Esophagus muscularis mucosa (tissue), 4 donors: Measurements from ENCODE around the gene RMRP. TPM values are rescaled to one million over a fixed set of nuclear protein-coding genes. Genes with fewer than 3 reads are reported as not detected.

Experiments
- DNase-seq: peaks from one replicate; pipeline ENCODE4 v3.0.0-alpha.2; 2017; ENCODE audit errors: extremely low spot score
- H3K27ac ChIP-seq, 4 donors: fragments of 200-600 bp; sonication (generic); replicated peaks in 1 of 4; 1 replicate in 3 of 4; 2 replicates in 1 of 4; pipeline ENCODE4 v1.5.1; 2016 to 2019; ENCODE audit warnings: mild to moderate bottlenecking in 1 of 4
- H3K27me3 ChIP-seq, 4 donors: fragments of 200-600 bp; sonication (generic); one replicate each; pipeline versions ENCODE4 v1.5.1 to v1.6.0; 2016 to 2019
- H3K36me3 ChIP-seq, 4 donors: fragments of 200-600 bp; sonication (generic); one replicate each; pipeline ENCODE4 v1.5.1; 2016 to 2019
- H3K4me1 ChIP-seq, 4 donors: fragments of 200-600 bp; sonication (generic); one replicate each; pipeline ENCODE4 v1.5.1; 2016 to 2019
- H3K4me3 ChIP-seq, 4 donors: fragments of 200-600 bp; sonication (generic); 1 replicate in 2 of 4; 2 replicates in 2 of 4; pipeline ENCODE4 v1.5.1; 2016 to 2019; ENCODE audit warnings: mild to moderate bottlenecking in 4 of 4, moderate library complexity in 1 of 4
- H3K9me3 ChIP-seq, 4 donors: fragments of 200-600 bp; sonication (generic); 1 replicate in 3 of 4; 2 replicates in 1 of 4; pipeline ENCODE4 v1.5.1; 2016 to 2019
- CTCF ChIP-seq, 3 experiments: fragments of 200-600 bp in 2 of 3; fragments of 450-650 bp in 1 of 3; sonication (generic) in 2 of 3; IDR thresholded peaks; one replicate each; pipeline ENCODE4 v1.5.1; 2017 to 2019; ENCODE audit warnings: antibody characterized with exemption in 3 of 3, mild to moderate bottlenecking in 2 of 3, moderate library complexity in 1 of 3
- EP300 ChIP-seq: sonication (generic); formaldehyde crosslinking; IDR thresholded peaks from one replicate; pipeline ENCODE4 v1.6.1; 2017; ENCODE audit warnings: antibody characterized with exemption
- POLR2A ChIP-seq: fragments of 450-650 bp; IDR thresholded peaks from one replicate; pipeline ENCODE4 v1.6.1; 2017; ENCODE audit warnings: antibody characterized with exemption, moderate library complexity, mild to moderate bottlenecking, low read depth
- POLR2AphosphoS5 ChIP-seq, 2 donors: sonication (generic); formaldehyde crosslinking; IDR thresholded peaks; one replicate each; pipeline ENCODE4 v1.6.1; 2017; ENCODE audit warnings: antibody characterized with exemption in 2 of 2
- WGBS: methylation state at CpG from one replicate; pipeline ENCODE4 v1.1.5; 2018; 5-methylcytosine and 5-hydroxymethylcytosine counted together
- intact Hi-C: fragments of 100-400 bp; cut with DNase I; formaldehyde crosslinking; loops from one replicate; pipeline ENCODE4 v1.15.1; 2023
- total RNA-seq, 4 donors: library from RNA; depleted of rRNA; stranded (reverse); fragments of >200 nt; gene quantifications; one replicate each; pipeline versions ENCODE4 v1.1.0 to v1.2.1, GENCODE V29; 2016

The RMRP gene
- total RNA-seq, 4 donors from 2014 or later: 1,899 to 6,162 (median 2,510) TPM

- 0% methylated on average over 9 of the region's 67 CpGs for WGBS
- intact Hi-C loops: loop anchor here (2.0 kb wide), 2 partner anchors 32 to 70 kb away; no protein-coding TSS in a partner anchor
Measured at GRCh38 chr9:35658137-35658967, 533 bp upstream of the RMRP start, which contains the start of gene CCDC107. Gene CCDC107, plus strand, starts transcription at chr9:35658292. Its CDS starts 88 bp downstream, at chr9:35658380.

GRCh38 chr9:35656831-35657545 lies 831 bp downstream of the RMRP start:
- TF ChIP-seq EP300: no peak
- TF ChIP-seq CTCF (IDR thresholded peaks at IDR 0.05): no peak
- no peak for TF ChIP-seq POLR2A
- no peak for TF ChIP-seq POLR2AphosphoS5 (IDR thresholded peaks at IDR 0.05)
- peak; percentile 92 for DNase-seq
- Histone ChIP-seq H3K4me1 (peaks cover 39 to 47% (median 45%) of the 10 kb centered on the region in 4 donors), H3K9me3 (no peaks in the 10 kb centered on the region), H3K4me3 (peak overlapping the region; percentile 68 to 97 (median 82)), H3K36me3 (peaks cover 0 to 20% (median 9%) of the 10 kb centered on the region in 4 donors), H3K27me3 (no peaks in the 10 kb centered on the region), H3K27ac (peak overlapping the region; percentile 95 to 99 (median 98))
- WGBS: 20% methylated on average over 25 of the region's 25 CpGs
- intact Hi-C loops: no loop called here

More at GRCh38 chr9:35658137-35658967, 533 bp upstream of the RMRP start, which contains the start of gene CCDC107:
- TF ChIP-seq POLR2AphosphoS5 (IDR thresholded peaks at IDR 0.05): peak in 1 of 2 donors; percentile 79
- TF ChIP-seq EP300: no peak
- TF ChIP-seq CTCF (IDR thresholded peaks at IDR 0.05): peak in 2 of 3 experiments; percentile 38 to 50
- peak; percentile 95 for TF ChIP-seq POLR2A
- peaks cover 43 to 61% (median 58%) of the 10 kb centered on the region in 4 donors for H3K4me1 ChIP-seq
- H3K27ac ChIP-seq: peak within 1 kb of the TSS; percentile 95 to 99 (median 98)
- no peaks in the 10 kb centered on the region for H3K27me3 ChIP-seq
- H3K36me3 ChIP-seq: peaks cover 0 to 20% (median 9%) of the 10 kb centered on the region in 4 donors
- DNase-seq: no peak
- no peaks in the 10 kb centered on the region for H3K9me3 ChIP-seq
- peak within 1 kb of the TSS; percentile 68 to 97 (median 82) for H3K4me3 ChIP-seq

GRCh38 chr9:35656348-35656747 lies 1.5 kb downstream of the RMRP start:
- 78% methylated on average over 15 of the region's 17 CpGs for WGBS
- Histone ChIP-seq H3K4me1 (peaks cover 33 to 41% (median 38%) of the 10 kb centered on the region in 4 donors), H3K4me3 (peak overlapping the region in 1 of 4 donors; percentile 97), H3K9me3 (no peaks in the 10 kb centered on the region), H3K27me3 (no peaks in the 10 kb centered on the region), H3K36me3 (peaks cover 0 to 17% (median 9%) of the 10 kb centered on the region in 4 donors), H3K27ac (peak overlapping the region; percentile 95 to 99 (median 98))
- peak; percentile 82 for DNase-seq
- TF ChIP-seq CTCF (IDR thresholded peaks at IDR 0.05) (no peak), POLR2AphosphoS5 (IDR thresholded peaks at IDR 0.05) (no peak), EP300 (no peak), POLR2A (no peak)
- intact Hi-C loops: no loop called here

- TF ChIP-seq CTCF (IDR thresholded peaks at IDR 0.05) (no peak), POLR2AphosphoS5 (IDR thresholded peaks at IDR 0.05) (no peak), EP300 (no peak), POLR2A (no peak)
Measured at GRCh38 chr9:35653611-35654010, 4.2 kb downstream of the RMRP start.

More at GRCh38 chr9:35653611-35654010, 4.2 kb downstream of the RMRP start:
- no peaks in the 10 kb centered on the region for H3K9me3 ChIP-seq
- 88% methylated on average over 2 of the region's 2 CpGs for WGBS
- no peaks in the 10 kb centered on the region for H3K27me3 ChIP-seq
- intact Hi-C loops: no loop called here
- H3K27ac ChIP-seq: no peak overlapping the region
- no peak overlapping the region for H3K4me3 ChIP-seq
- peaks cover 8 to 22% (median 17%) of the 10 kb centered on the region in 4 donors for H3K4me1 ChIP-seq
- no peak for DNase-seq
- H3K36me3 ChIP-seq: no peaks in the 10 kb centered on the region
